NB4 (cell line): Measurements from ENCODE around the gene NPAT.

Experiments used
- POLR2A ChIP-seq: IDR thresholded peaks from 2 replicates; pipeline ENCODE4 v1.6.1; 2011; ENCODE audit warnings: mild to moderate bottlenecking; ENCODE audit not compliant: insufficient read length; ENCODE audit errors: extremely low read depth
- TF ChIP-seq, protein P1 (sequence below): IDR thresholded peaks from one replicate; pipeline ENCODE4 v1.5.1; 2012; ENCODE audit warnings: low read depth, low read length

DNA sequence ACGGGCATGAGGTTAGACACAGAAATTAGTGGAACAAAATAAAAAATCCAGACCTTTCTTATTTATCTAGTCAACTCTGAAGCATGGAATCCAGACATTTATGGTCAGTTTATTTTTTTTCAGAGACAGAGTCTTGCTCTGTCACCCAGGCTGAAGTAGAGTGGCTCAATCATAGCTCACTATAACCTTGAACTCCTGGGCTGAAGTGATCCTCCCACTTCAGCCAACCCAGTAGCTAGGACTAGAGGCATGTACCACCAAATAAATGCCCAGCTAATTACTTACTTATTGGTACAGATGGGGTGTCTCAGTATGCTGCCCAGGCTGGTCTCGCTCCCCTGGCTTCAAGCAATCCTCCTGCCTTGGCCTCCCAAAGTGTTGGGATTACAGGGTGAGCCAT lies 8.7 kb downstream of the NPAT start:
- TF ChIP-seq, protein P1, sequence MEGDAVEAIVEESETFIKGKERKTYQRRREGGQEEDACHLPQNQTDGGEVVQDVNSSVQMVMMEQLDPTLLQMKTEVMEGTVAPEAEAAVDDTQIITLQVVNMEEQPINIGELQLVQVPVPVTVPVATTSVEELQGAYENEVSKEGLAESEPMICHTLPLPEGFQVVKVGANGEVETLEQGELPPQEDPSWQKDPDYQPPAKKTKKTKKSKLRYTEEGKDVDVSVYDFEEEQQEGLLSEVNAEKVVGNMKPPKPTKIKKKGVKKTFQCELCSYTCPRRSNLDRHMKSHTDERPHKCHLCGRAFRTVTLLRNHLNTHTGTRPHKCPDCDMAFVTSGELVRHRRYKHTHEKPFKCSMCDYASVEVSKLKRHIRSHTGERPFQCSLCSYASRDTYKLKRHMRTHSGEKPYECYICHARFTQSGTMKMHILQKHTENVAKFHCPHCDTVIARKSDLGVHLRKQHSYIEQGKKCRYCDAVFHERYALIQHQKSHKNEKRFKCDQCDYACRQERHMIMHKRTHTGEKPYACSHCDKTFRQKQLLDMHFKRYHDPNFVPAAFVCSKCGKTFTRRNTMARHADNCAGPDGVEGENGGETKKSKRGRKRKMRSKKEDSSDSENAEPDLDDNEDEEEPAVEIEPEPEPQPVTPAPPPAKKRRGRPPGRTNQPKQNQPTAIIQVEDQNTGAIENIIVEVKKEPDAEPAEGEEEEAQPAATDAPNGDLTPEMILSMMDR, result no peak
- no peak for TF ChIP-seq POLR2A
